GM18519 (cell line): ENCODE results near the gene SAP30L.

Experiments used
- ATAC-seq: cut with Tn5 transposase; IDR thresholded peaks from one replicate; pipeline ENCODE4 v1.9.1; 2021; ENCODE audit warnings: mild to moderate bottlenecking, moderate library complexity; ENCODE audit not compliant: unreplicated experiment, low FRiP score

SAP30L gene

DNA sequence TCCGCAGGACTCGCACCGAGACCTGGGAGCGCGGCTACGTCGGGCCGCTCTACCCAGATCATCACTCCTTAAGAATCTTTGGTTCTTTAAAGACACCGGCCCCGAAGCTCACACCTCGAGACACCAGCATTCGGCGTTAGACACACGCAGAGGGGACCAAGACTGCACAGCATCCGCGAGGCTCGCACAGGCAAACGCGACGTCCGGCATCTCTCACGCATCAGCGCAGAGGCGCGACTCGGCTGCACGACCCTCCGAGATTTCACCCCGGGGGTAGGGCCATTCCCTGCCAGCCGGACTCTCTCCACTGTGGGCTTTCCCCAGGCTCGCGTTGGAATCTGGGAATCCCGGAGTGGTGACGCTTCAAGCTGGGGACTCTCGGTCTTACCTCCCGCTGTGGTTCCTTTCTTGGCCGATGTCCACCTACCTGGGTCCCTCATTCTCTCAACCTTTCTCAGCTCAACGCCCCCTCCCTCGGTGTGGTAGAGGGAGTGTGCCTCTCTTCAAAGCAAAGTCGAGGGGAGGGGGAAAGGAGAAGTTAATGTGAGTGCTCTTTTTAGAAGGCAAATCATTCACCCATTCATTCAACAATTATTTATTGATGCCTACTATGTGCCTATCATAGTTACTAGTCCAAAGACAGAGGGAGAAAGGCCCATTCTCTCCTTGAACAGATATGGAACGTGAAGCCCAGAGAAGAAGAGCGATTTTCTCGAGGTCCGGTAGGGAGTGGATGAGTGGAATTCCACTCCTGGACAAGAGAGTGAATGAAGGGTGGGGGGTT, 33.6 kb downstream of the SAP30L start:
- no peak for ATAC-seq

DNA sequence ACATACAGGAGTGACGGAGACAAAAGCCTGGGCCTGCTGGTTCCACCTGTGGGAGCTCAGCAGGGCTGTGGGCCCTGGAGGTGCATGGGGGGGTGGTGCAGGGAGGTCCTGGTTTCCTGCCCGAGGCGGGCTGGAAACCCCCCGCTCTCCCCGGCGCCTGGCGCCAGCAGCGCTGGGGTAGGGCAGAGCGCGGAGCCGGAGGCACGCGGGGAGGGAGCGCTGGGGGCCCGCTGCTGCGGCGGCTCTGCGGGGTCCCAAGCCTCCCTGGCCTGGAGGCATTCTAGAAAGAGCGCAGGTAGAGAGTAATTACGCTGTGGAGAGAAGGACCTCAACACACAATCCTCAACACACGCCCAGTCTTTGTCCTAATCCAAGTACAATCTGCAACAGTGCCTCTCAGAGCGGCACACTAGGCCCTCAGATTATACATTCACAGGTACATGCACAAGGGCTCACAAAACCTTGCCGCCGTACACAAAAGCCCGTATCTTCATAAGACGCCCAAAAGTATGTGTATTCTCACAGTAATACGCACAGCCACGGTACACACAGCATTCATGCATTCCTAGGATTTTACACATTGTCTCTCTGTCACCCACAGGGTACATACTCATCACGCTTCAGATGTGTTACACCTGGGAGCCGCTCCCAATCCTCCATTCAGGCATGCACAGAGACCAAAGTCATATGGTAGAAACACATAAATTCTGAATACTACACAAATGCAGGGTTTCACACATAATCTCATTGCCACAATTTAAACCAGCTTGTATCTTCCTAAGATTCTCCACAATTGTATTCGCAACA, 34.4 kb downstream of the SAP30L start:
- ATAC-seq: no peak

GRCh38 chr5:154480847-154481246, 35.0 kb downstream of the SAP30L start:
- ATAC-seq: no peak

DNA sequence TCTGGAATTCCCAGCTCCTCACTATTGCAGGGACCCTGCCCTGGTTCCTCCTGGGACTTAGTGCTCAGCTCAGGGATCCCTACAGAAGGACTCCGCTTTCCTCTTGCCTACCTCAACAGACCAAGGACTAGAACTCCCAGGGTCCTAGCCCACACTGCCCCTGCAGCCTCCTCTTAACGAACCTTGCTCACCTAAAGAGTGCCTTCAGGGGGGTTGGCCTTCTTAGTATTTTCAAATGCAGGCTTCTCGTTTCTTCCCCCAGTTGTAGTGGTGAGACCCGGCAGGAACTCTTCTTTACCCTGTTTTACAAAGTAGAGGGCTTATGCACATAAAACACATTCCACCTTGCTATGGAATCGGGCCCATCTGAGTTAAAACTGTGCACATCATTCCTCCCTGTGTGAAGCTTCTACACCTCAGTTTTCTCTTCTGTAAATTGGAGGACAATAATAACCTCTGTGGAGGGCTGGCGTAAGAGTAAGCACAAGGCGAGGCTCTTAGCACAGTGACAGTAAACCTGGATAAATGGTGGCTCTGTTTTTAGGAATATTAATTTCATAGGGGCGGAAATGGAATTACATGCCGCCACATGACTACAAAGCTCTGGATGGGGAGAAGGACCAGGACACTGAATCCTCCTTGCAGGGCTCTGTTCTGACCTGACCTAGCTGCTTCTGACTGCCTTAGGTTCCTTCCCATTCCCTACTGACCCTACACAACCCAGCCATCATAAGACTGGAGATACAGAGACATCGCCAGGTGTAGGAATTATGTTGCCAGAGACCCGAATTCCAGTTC, 36.0 kb downstream of the SAP30L start:
- no peak for ATAC-seq

DNA sequence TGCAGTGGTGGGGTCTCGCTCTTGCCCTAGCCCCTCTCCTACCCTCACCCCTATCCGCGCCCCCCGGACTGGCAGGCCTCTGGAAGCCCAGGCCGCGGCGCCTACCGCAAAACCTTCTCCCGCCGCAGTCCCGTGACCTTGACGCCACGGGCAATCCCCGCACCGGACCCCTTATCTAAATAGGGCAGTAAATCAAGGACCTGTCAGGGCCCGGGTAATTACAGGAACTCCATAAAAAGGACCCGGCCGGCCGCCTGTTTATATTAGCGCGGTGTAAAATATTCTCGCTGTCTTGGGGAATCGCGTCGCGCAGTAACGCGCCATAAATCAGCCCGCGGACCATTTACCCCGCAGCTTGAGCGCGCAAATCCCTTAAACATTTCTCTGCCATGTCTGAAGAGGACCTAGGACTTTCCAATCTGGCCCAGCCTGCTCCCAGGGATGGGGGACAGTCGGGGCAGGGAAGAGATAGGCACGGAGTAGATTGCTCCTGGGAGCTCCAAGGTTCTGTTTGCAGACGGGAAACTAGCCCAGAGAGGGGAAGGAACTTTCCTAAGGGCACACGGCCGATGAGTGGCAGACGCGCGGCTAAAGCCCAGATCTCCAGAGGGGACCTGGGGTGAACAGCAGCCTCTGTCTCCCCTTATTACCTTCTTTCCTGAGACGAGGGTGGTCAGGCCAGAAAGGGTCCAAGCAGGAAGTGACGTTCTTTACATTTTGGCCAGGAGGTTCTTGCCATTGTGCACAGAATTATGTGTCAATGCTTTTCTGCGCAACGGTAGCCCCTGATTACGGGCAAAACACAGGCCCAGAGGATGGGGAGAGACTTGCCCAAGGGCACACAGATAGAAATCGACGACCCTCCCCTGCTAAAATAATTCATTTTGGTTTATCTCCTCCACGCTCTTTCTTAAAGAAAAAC, 37.0 kb downstream of the SAP30L start:
- ATAC-seq: no peak

DNA sequence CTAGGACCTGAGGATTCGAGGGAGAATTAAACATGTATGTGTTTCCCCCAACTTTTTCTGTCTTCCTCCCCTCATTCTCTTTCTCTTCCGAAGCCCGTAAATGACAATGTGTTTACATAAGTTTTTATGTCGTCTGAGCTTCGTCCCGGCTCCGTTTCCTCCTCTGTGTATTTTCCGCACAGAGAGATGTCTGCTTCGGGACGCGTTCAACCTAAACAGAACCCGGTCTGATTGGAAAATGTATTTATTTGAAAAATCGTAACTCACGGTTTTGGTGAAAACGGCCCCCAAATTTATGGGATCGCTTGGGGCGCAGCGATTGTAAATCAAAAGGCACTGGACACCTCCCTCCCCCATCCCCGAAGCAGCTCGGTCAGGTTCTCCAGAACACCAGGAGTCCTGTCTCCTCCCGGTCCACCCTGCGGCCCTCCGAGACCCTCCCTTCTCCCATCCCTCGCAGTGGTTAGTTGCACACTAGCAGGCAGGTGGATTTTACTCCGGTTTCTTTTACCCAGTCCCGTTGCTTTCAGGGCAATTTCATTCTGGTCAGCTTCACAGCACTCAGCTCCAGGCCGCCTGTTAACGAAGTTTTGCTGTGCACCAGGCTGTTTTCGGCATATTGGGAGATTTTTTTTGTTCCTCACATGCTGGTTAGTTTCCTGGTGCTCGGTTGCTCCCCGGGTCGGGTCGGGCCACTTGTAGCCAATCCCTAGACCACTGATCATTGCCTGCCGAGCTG, 38.0 kb downstream of the SAP30L start:
- ATAC-seq: no peak

DNA sequence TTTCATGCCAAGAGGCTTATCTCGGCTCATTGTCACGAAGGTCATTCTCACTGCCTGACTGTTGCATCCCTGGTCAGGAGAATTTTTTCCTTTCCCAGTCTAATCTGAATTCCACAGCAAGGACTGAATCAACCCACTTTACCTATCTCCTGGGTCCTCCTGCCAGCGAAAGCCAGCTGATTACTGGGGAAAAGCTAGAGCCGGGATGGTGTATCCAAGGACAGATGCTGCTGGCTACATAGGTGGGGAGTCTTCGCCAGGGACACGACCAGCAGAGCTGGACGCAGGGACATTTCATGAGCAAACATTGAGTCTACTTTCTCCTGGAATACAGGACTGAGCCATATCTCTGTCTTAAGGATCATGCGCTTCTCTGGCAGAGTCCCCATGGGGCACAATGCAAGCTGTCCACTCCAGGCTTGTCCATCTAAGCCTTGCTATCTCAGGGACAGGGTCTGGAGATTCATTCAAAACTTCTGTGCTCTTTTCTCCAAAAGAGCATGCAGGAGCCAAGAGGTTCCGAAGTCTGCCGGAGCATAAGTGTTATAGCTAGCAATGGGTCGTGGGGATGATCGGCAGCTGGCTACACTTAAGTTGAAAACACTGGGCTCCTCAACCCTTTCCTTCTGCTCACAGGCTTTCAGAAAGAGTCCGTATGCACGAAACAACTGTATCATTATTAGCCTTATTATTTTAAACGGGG, 38.7 kb downstream of the SAP30L start:
- no peak for ATAC-seq

GRCh38 chr5:154485096-154485491, 39.3 kb downstream of the SAP30L start:
- ATAC-seq: no peak

GRCh38 chr5:154485850-154486426, 40.1 kb downstream of the SAP30L start:
- ATAC-seq: no peak

- ATAC-seq: no peak
Observed at GRCh38 chr5:154486427-154486866, 40.6 kb downstream of the SAP30L start.

- ATAC-seq: peak; percentile 99
Observed at GRCh38 chr5:154487541-154487940, 41.7 kb downstream of the SAP30L start.

DNA sequence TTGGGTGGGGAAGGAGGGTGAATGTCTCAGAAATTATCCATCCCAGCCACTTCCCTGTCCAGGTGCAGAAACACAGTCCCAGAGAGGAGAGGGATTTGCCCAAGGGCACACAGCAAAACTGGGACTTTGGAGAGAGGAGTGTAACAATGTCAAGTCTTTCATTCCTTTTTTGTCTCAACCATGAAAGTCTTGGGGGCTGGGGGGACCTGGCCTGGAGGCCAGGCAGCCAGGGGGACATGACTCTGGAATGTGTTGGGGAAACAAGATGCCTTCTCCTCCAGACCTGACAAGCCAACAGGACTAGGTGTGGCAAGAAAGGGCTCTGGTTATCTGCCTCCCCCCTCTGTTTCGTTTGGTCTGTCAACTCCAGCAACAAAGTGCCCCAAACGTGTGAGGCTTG, 46.1 kb downstream of the SAP30L start:
- ATAC-seq: no peak

GRCh38 chr5:154493274-154493673, 47.5 kb downstream of the SAP30L start:
- ATAC-seq: no peak

GRCh38 chr5:154494036-154494435, 48.2 kb downstream of the SAP30L start:
- ATAC-seq: no peak

- no peak for ATAC-seq
Observed at GRCh38 chr5:154498591-154498990, 52.8 kb downstream of the SAP30L start.

- ATAC-seq: no peak
Observed at GRCh38 chr5:154498994-154499393, 53.2 kb downstream of the SAP30L start.

DNA sequence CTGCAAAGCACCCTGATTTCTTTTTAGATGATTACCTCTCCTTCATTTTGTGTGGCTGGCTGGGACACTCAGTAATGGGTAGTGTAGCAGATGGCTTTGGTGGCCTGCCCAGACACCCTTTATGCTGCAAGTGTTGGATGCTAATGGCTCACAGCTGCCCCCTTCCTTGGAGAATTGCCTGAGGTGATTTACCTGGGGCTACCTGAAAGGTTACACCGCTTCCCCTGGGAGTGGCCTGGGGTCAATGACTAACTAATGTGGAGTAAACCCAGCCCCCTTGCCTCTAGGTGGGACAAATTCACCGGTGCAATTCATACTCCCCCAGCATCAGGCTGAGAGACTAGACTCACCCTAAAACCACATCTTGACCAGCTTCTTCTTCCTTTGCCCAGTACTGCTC, 55.8 kb downstream of the SAP30L start:
- no peak for ATAC-seq

DNA sequence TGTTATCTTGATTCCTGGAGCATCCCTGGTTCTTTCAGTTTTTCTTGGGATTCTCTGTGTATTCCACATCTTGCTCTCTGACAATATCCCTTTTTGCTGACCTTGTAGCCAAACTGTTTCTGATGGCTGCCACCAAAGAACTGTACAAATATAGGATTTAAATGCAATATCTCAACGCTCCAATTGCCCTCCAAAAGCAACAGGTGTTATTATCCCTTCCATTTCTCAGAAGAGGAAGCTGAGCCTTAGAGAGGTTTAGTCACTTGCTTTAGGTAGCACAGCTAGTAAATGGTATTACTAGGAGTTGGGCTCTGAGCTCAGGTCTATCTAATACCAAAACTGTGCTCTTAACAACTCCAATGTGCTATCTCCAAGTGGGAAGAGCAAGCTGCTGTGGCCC, 56.4 kb downstream of the SAP30L start:
- ATAC-seq: no peak
